GM21515 (cell line): ENCODE results near the gene PRSS36.

Source experiments
- ATAC-seq: cut with Tn5 transposase; IDR thresholded peaks from one replicate; pipeline ENCODE4 v1.9.1; 2021; ENCODE audit not compliant: unreplicated experiment

PRSS36 gene

GRCh38 chr16:31128711-31129567 is 20.9 kb downstream of the PRSS36 start:
- no peak for ATAC-seq

GRCh38 chr16:31127182-31127581 is 22.7 kb downstream of the PRSS36 start:
- no peak for ATAC-seq

GRCh38 chr16:31125844-31126243 is 24.0 kb downstream of the PRSS36 start:
- ATAC-seq: no peak

- no peak for ATAC-seq
These were observed 29.7 kb downstream of the PRSS36 start for GRCh38 chr16:31120129-31120528.

GRCh38 chr16:31118223-31119155 is 31.4 kb downstream of the PRSS36 start:
- ATAC-seq: no peak

GRCh38 chr16:31117384-31118222 is 32.3 kb downstream of the PRSS36 start, which contains the start of gene KAT8:
KAT8 (plus strand) TSS chr16:31117664; CDS start chr16:31117682, 18 bp downstream.
- ATAC-seq: peak; percentile 85

GRCh38 chr16:31114468-31114867 is 35.4 kb downstream of the PRSS36 start:
- no peak for ATAC-seq

GRCh38 chr16:31113121-31114120 is 36.4 kb downstream of the PRSS36 start:
- no peak for ATAC-seq

- ATAC-seq: no peak
These were observed 37.2 kb downstream of the PRSS36 start for GRCh38 chr16:31112711-31113110.

GRCh38 chr16:31111881-31112466 is 37.9 kb downstream of the PRSS36 start:
- no peak for ATAC-seq

GRCh38 chr16:31110106-31111034 is 39.5 kb downstream of the PRSS36 start:
- no peak for ATAC-seq

GRCh38 chr16:31109622-31110021 is 40.2 kb downstream of the PRSS36 start:
- no peak for ATAC-seq

GRCh38 chr16:31108794-31109558 is 40.9 kb downstream of the PRSS36 start:
- no peak for ATAC-seq

GRCh38 chr16:31108035-31108793 is 41.7 kb downstream of the PRSS36 start, which contains the start of gene BCKDK:
BCKDK (plus strand) TSS chr16:31108386; CDS start chr16:31109224, 838 bp downstream.
- ATAC-seq: peak; percentile 75

- ATAC-seq: peak; percentile 48
These were observed 42.4 kb downstream of the PRSS36 start for GRCh38 chr16:31107465-31107867.
